ENCODE measurements around the gene LAMA2.

- no peak for TF ChIP-seq CTCF (IDR thresholded peaks at IDR 0.05)
- TF ChIP-seq POLR2A (IDR thresholded peaks at IDR 0.05), result no peak
These were observed 659.8 kb downstream of the LAMA2 start for GRCh38 chr6:129542705-129543104.

All from right lobe of liver (tissue), 4 donors.